ENCODE results near the gene COQ8A.

COQ8A gene

DNA sequence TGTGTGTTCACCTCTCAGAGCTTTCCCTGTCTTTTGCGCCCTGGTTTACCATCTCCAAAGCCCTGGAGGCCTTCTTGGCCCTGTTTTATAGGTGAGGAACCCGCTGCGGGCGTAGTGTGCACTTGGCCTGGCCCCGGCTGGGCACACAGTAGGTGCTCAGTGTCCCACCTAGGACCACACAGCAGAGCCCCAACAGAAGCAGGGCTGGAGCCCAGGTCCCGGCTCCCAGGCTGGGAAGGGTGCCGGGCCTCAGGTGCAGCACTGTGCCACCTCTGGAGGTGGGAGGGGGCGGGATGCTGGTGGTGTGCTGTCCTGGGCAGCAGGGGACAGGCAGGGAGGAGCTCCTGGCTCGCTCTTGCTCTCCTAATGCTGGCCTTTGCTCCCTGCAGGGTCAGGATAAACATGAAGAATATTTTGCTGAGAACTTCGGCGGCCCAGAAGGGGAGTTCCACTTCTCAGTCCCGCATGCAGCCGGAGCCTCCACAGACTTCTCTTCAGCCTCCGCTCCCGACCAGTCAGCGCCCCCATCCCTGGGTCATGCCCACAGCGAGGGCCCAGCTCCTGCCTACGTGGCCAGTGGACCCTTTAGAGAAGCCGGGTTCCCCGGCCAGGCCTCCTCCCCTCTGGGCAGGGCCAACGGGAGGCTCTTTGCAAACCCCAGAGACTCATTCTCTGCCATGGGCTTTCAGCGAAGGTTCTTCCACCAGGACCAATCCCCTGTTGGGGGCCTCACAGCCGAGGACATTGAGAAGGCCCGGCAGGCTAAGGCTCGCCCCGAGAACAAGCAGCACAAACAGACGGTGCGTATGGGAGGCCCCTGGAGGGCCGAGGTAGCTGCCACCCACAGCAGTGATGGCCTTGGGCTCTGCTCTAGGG is 24.8 kb downstream of the COQ8A start:
- Histone ChIP-seq H3K4me2 (peak overlapping the region; percentile 67 to 93 (median 85)), H3K4me1 (peaks cover 32 to 74% (median 63%) of the 10 kb centered on the region in 10 experiments), H3K27ac (peak overlapping the region in 10 of 11 experiments; percentile 36 to 88 (median 76); a peak in 18 of 22 replicates), H3K36me3 (peaks cover 0 to 44% (median 24%) of the 10 kb centered on the region in 11 experiments; a peak in 19 of 22 replicates), H3K9me3 (replicated peaks in 1 of 11) (peaks cover 0 to 34% (median 15%) of the 10 kb centered on the region in 11 experiments; a peak in 20 of 22 replicates), H3K4me3 (0 out of 20 replicates have a peak overlapping the region, but pooled peaks of 1 of the 10 experiments have one; percentile 11), H4K20me1 (no peaks in the 10 kb centered on the region; a peak in 5 of 22 replicates), H3K9ac (peak overlapping the region in 10 of 11 experiments; percentile 20 to 76 (median 68); a peak in 16 of 22 replicates), H3K27me3 (no peaks in the 10 kb centered on the region)
- no peak for TF ChIP-seq Cebpa-rat (IDR thresholded peaks at IDR 0.05)

DNA sequence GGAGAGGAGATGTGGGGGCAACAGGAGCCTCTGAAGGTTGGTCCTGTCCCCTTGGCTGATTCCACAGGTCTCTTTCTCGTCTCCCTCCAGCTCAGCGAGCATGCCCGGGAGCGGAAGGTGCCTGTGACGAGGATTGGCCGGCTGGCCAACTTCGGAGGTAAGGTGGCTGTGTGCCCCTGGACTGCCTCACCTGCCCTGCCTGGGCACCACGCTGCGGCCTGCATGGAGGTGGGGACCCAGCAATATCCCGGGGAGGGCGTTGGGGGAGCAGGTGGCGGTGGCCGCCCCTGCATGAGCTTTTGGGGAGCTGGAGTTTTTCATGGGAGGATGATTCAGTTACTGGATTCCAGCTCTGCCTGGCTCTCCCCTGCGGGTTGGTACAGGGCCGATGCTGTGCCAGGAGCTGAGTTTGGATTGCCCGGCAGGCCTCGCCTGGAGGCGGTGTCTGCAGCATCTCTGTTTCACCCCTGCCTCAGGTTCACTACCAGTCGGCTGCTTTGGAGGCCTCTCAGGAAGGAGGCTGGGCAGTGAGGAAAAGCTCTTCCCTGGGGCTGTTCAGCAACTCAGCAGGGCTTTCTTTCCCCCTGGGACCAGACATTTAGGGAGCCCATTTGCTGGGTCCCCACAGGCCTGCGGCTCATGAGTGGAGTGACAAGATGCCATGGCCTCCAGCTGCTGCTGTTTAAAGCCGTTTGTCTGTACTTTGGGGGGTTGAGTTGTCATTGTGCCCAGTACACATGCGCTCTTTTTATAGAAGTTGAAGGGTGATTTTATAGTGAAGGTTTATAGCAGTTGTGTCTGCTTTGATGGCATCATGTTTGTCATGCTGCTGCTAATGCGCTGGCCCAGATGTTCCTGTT is 25.7 kb downstream of the COQ8A start:
- Histone ChIP-seq H3K4me1 (peaks cover 32 to 73% (median 62%) of the 10 kb centered on the region in 10 experiments), H3K4me3 (no peak overlapping the region), H3K4me2 (peak overlapping the region in 10 of 11 experiments; percentile 67 to 93 (median 86); a peak in 19 of 22 replicates), H3K36me3 (peaks cover 7 to 51% (median 33%) of the 10 kb centered on the region in 11 experiments; a peak in 20 of 22 replicates), H3K9me3 (replicated peaks in 1 of 11) (peaks cover 4 to 34% (median 15%) of the 10 kb centered on the region in 11 experiments; a peak in 19 of 22 replicates), H3K27ac (peak overlapping the region in 8 of 11 experiments; percentile 69 to 88 (median 81); a peak in 17 of 22 replicates), H3K9ac (peak overlapping the region in 6 of 11 experiments; percentile 68 to 76 (median 71); a peak in 10 of 22 replicates), H3K27me3 (no peaks in the 10 kb centered on the region), H4K20me1 (no peaks in the 10 kb centered on the region; a peak in 5 of 22 replicates)
- no peak for TF ChIP-seq Cebpa-rat (IDR thresholded peaks at IDR 0.05)

DNA sequence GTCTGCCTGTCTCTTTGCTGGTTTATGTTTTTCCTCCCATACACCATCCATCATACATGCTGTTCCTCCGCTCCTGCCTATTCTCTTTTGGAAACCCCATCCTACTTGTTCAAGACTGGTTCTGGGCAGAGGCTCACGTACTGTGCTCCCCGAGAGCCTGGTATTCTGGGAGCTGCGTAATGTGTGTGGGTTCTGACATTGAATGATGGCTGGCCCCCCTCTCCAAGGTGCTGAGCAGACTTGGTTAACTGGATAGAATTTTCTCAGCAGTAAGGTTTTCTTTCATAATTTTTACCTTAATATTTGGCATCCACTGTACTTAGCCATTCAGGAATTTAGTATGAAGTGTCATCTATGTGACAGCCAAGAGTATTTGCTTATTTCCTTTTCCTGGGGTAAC is 26.6 kb downstream of the COQ8A start:
- Histone ChIP-seq H3K36me3 (peaks cover 7 to 51% (median 36%) of the 10 kb centered on the region in 11 experiments; a peak in 20 of 22 replicates), H3K27me3 (no peaks in the 10 kb centered on the region), H3K4me3 (no peak overlapping the region), H3K9ac (no peak overlapping the region), H3K4me1 (peaks cover 32 to 65% (median 55%) of the 10 kb centered on the region in 10 experiments), H3K4me2 (peak overlapping the region in 7 of 11 experiments; percentile 77 to 93 (median 87); a peak in 12 of 22 replicates), H4K20me1 (no peaks in the 10 kb centered on the region; a peak in 5 of 22 replicates), H3K9me3 (replicated peaks in 1 of 11) (peaks cover 13 to 37% (median 20%) of the 10 kb centered on the region in 11 experiments), H3K27ac (peak overlapping the region in 2 of 11 experiments; percentile 85 to 88; a peak in 1 of 22 replicates)
- TF ChIP-seq Cebpa-rat (IDR thresholded peaks at IDR 0.05), result no peak

DNA sequence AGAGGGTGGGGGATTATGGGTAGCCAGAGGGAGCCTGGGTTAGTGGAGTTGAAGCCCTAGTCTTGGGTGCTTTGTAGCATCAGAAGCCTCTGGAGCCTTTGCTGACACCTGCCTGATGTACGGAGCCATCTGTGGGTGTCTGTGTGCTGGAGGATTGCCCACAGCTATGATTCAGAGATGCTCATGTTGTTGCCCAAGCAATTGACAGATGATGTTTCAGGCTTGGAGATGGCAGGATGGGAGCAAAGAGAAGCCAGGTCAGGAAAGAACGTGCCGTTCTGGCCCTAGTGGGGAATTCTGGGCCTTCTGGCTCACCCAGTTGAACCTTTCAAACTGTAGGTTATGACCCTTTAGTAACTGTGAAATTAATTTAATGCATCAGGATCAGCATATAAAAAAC is 27.6 kb downstream of the COQ8A start:
- no peak overlapping the region for H3K9ac ChIP-seq
- no peaks in the 10 kb centered on the region; a peak in 4 of 22 replicates for H4K20me1 ChIP-seq
- H3K4me1 ChIP-seq, result peaks cover 30 to 65% (median 55%) of the 10 kb centered on the region in 10 experiments
- no peaks in the 10 kb centered on the region for H3K27me3 ChIP-seq
- H3K4me2 ChIP-seq, result peak overlapping the region in 4 of 11 experiments; percentile 77 to 88 (median 86); a peak in 3 of 22 replicates
- peaks cover 7 to 55% (median 40%) of the 10 kb centered on the region in 11 experiments; a peak in 20 of 22 replicates for H3K36me3 ChIP-seq
- H3K4me3 ChIP-seq, result no peak overlapping the region
- peaks cover 17 to 40% (median 24%) of the 10 kb centered on the region in 11 experiments for H3K9me3 ChIP-seq (replicated peaks in 1 of 11)
- no peak for TF ChIP-seq Cebpa-rat (IDR thresholded peaks at IDR 0.05)
- no peak overlapping the region for H3K27ac ChIP-seq

DNA sequence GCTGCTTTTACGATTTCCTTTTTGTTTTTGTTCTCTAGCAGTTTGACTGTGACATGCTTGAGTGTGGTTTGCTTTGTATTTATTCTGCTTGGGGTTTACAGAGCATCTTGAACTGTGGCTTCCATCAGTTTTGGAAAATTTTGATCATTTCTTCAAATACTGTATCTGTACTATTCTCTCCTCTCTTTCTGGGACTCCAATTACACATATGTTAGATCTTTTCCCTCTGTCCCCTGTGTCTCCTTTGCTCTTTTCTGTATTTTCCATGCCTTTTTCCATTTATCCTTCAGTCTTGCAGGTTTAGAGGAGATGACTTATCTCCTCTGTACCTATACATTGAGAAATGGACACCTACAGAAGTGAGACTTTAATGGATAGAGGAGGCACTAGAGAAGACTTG is 31.7 kb downstream of the COQ8A start:
- Histone ChIP-seq H3K27ac (no peak overlapping the region), H3K9ac (no peak overlapping the region), H3K9me3 (replicated peaks in 1 of 11) (peaks cover 17 to 40% (median 24%) of the 10 kb centered on the region in 11 experiments), H3K4me1 (peaks cover 0 to 40% (median 27%) of the 10 kb centered on the region in 10 experiments; a peak in 16 of 20 replicates), H3K4me3 (no peak overlapping the region), H4K20me1 (peaks cover 0 to 32% (median 5%) of the 10 kb centered on the region in 11 experiments; a peak in 8 of 22 replicates), H3K27me3 (no peaks in the 10 kb centered on the region), H3K4me2 (peak overlapping the region in 7 of 11 experiments; percentile 11 to 51 (median 24); a peak in 8 of 22 replicates), H3K36me3 (peaks cover 7 to 61% (median 37%) of the 10 kb centered on the region in 11 experiments; a peak in 20 of 22 replicates)
- TF ChIP-seq Cebpa-rat (IDR thresholded peaks at IDR 0.05), result no peak

DNA sequence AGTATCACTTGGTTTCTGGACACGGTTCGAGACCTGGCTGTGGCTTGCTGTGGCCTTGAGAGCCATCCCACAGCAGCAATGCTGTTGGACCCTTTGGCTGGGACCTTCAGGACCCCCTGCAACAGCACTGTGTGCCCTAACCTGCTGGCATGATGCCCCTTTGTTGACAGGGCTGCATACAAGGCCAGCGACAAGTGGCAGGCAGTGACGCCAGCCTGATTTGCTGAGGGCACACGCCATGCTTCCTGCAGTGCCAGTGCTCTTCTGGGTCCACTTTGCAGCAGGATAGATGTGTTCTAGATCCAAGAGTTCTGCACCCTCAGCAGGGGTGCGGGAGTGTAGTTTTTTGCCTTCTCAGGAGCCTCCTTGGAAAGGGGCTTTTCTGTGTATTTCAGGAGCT is 32.8 kb downstream of the COQ8A start:
- Histone ChIP-seq H3K36me3 (peaks cover 7 to 69% (median 33%) of the 10 kb centered on the region in 11 experiments; a peak in 20 of 22 replicates), H3K27ac (0 out of 22 replicates have a peak overlapping the region, but pooled peaks of 1 of the 11 experiments have one; percentile 34), H3K9ac (0 out of 22 replicates have a peak overlapping the region, but pooled peaks of 1 of the 11 experiments have one; percentile 27), H3K27me3 (no peaks in the 10 kb centered on the region), H3K4me2 (peak overlapping the region in 6 of 11 experiments; percentile 15 to 51 (median 39); a peak in 9 of 22 replicates), H3K4me1 (peaks cover 0 to 29% (median 20%) of the 10 kb centered on the region in 10 experiments; a peak in 16 of 20 replicates), H3K4me3 (no peak overlapping the region), H3K9me3 (replicated peaks in 1 of 11) (peaks cover 17 to 40% (median 24%) of the 10 kb centered on the region in 11 experiments), H4K20me1 (peaks cover 0 to 32% (median 5%) of the 10 kb centered on the region in 11 experiments; a peak in 8 of 22 replicates)
- no peak for TF ChIP-seq Cebpa-rat (IDR thresholded peaks at IDR 0.05)

DNA sequence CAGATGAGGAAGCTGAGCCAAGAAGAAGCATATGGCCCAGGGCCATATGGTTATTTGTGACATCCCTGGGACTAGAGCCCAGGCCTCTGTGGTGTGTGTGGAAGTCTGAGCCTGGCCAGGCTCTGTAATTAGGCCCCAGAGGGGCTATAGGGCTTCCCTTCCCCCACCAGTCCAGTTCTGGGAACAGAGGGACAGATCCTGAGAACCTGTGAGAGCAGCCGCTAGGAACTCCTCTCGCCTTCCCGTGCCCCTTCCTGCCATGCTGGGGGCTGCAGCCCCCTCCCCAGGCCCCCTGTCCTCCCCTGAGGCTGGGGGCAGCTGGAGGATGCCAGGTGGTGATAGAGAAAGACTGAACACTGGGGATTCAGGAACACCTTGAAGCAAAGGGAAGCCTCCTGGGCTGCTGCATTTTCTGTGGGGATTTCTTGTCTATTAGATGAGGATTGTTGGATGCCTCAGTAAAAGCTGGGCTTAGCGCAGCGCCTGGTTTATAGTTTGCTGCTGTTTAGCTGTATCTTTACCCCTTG is 33.3 kb downstream of the COQ8A start:
- no peak overlapping the region for H3K4me3 ChIP-seq
- TF ChIP-seq Cebpa-rat (IDR thresholded peaks at IDR 0.05), result no peak
- peaks cover 17 to 35% (median 24%) of the 10 kb centered on the region in 11 experiments for H3K9me3 ChIP-seq (replicated peaks in 1 of 11)
- H3K27me3 ChIP-seq, result no peaks in the 10 kb centered on the region
- H3K27ac ChIP-seq, result peak overlapping the region in 3 of 11 experiments; percentile 0 to 34 (median 14); a peak in 1 of 22 replicates
- H3K4me2 ChIP-seq, result peak overlapping the region in 5 of 11 experiments; percentile 15 to 41 (median 37); a peak in 6 of 22 replicates
- peaks cover 7 to 69% (median 31%) of the 10 kb centered on the region in 11 experiments; a peak in 20 of 22 replicates for H3K36me3 ChIP-seq
- peaks cover 0 to 27% (median 19%) of the 10 kb centered on the region in 10 experiments; a peak in 16 of 20 replicates for H3K4me1 ChIP-seq
- H3K9ac ChIP-seq, result peak overlapping the region in 2 of 11 experiments; percentile 13 to 27; a peak in 2 of 22 replicates
- H4K20me1 ChIP-seq, result peaks cover 0 to 32% (median 5%) of the 10 kb centered on the region in 11 experiments; a peak in 8 of 22 replicates

Measured in BLaER1 treated with 17β-estradiol and CSF1 and Interleukin-3, amounts not matched to agents 10 nM and 100 nM (cell line).